Stomach smooth muscle (tissue), 2 donors: ENCODE results near the gene TK2.

ENCODE experiments used
- H3K27ac ChIP-seq: one replicate; pipeline ENCODE4 v1.7.0; 2013; ENCODE audit warnings: mild to moderate bottlenecking, low read length, inconsistent platforms
- H3K27me3 ChIP-seq, 2 donors: one replicate each; pipeline ENCODE4 v1.7.0; 2013; ENCODE audit warnings: low read length in 2 of 2; ENCODE audit not compliant: insufficient read depth in 2 of 2, control insufficient read depth in 1 of 2
- H3K36me3 ChIP-seq, 2 donors: one replicate each; pipeline ENCODE4 v1.7.0; 2013; ENCODE audit warnings: low read length in 2 of 2; ENCODE audit not compliant: control insufficient read depth in 2 of 2, insufficient read depth in 2 of 2
- H3K4me1 ChIP-seq: one replicate; pipeline ENCODE4 v1.7.0; 2013; ENCODE audit warnings: low read length; ENCODE audit not compliant: control insufficient read depth, insufficient read depth
- H3K4me3 ChIP-seq, 2 donors: one replicate each; pipeline ENCODE4 v1.7.0; 2013; ENCODE audit warnings: low read length in 2 of 2
- H3K9ac ChIP-seq, 2 donors: one replicate each; pipeline ENCODE4 v1.7.0; 2013; ENCODE audit warnings: low read length in 2 of 2, mild to moderate bottlenecking in 1 of 2
- H3K9me3 ChIP-seq, 2 donors: one replicate each; pipeline ENCODE4 v1.7.0; 2013; ENCODE audit warnings: low read length in 2 of 2; ENCODE audit not compliant: control insufficient read depth in 2 of 2
- donor health status: healthy.
- donor health status: Pancreatic carcinoma.

TK2 gene

GRCh38 chr16:66458853-66459252, 91.1 kb downstream of the TK2 start:
- Histone ChIP-seq H3K27me3 (peaks cover 24 to 25% of the 10 kb centered on the region in 2 donors), H3K9ac (no peak overlapping the region), H3K9me3 (no peaks in the 10 kb centered on the region), H3K27ac (no peak overlapping the region), H3K36me3 (no peaks in the 10 kb centered on the region), H3K4me1 (no peaks in the 10 kb centered on the region), H3K4me3 (no peak overlapping the region)

- Histone ChIP-seq H3K9ac (no peak overlapping the region), H3K4me3 (no peak overlapping the region), H3K27ac (no peak overlapping the region), H3K4me1 (no peaks in the 10 kb centered on the region), H3K27me3 (peaks cover 24 to 25% of the 10 kb centered on the region in 2 donors), H3K9me3 (no peaks in the 10 kb centered on the region), H3K36me3 (no peaks in the 10 kb centered on the region)
These were observed 91.6 kb downstream of the TK2 start for GRCh38 chr16:66458292-66458691.
